ENCODE data around the gene EIF4A3.

The EIF4A3 gene

DNA sequence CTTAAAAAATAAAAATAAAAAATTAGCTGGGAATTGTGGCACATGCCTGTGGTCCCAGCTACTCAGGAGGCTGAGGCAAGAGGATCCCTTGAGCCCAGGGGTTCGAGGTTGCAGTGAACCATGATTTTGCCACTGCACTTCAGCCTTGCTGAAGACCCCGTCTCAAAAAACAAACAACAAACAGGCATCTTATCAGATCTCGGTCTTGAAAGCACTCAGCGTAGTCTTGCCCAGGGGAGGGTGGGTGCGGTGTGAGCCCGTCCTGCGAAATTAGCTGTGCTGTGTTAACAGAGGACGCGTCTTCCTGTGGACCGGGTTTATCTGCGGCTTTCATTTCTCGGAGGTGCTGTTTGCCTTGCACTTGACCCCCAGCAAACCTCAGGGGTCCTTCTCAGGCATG, 40.2 kb downstream of the EIF4A3 start:
- Histone ChIP-seq H2BK12ac (ENCODE audit: low read length) (no peak overlapping the region), H3K23ac (ENCODE audit: low read length) (no peak overlapping the region), H4K8ac (ENCODE audit: low read depth, low read length) (no peak overlapping the region), H3K79me2 (ENCODE audit: control insufficient read depth, insufficient read depth, low read length, poor library complexity) (peaks cover 4% of the 10 kb centered on the region), H3K18ac (ENCODE audit: low read length) (no peak overlapping the region), H3K4me2 (ENCODE audit: low read length) (no peak overlapping the region), H3K36me3 (ENCODE audit: control insufficient read depth in 1 of 2, insufficient read depth in 2 of 2, low read length in 2 of 2) (peaks cover 0 to 4% of the 10 kb centered on the region in 2 experiments), H2BK120ac (ENCODE audit: insufficient read depth, low read length, poor library complexity) (no peak overlapping the region), H2AFZ (ENCODE audit: insufficient read depth, low read length, poor library complexity) (no peak overlapping the region), H2BK5ac (ENCODE audit: low read depth, low read length, poor library complexity) (no peak overlapping the region), H3K4me1 (ENCODE audit: control insufficient read depth in 1 of 2, insufficient read depth in 2 of 2, low read length in 2 of 2) (peaks cover 22 to 29% of the 10 kb centered on the region in 2 experiments), H3K27me3 (ENCODE audit: insufficient read depth, low read length) (no peaks in the 10 kb centered on the region), H4K91ac (ENCODE audit: low read depth, low read length) (no peak overlapping the region), H3K27ac (ENCODE audit: low read depth, low read length) (no peak overlapping the region), H3K79me1 (ENCODE audit: low read length) (peaks cover 5% of the 10 kb centered on the region), H2AK5ac (ENCODE audit: low read length) (no peak overlapping the region), H3K4ac (ENCODE audit: low read depth, low read length) (no peak overlapping the region), H3K9me3 (ENCODE audit: insufficient read depth, low read depth, low read length) (peaks cover 2% of the 10 kb centered on the region), H3K9ac (ENCODE audit: low read length) (no peak overlapping the region), H3K14ac (ENCODE audit: low read length) (no peak overlapping the region), H3K4me3 (ENCODE audit: low read depth, low read length) (no peak overlapping the region), H4K12ac (ENCODE audit: low read depth, low read length) (no peak overlapping the region)
- WGBS (ENCODE audit: extremely low coverage, insufficient coverage, insufficient read length), result no CpG with 5 or more reads among the region's 12 CpGs
- DNase-seq, result no peak

- Histone ChIP-seq H2BK12ac (ENCODE audit: low read length) (no peak overlapping the region), H2BK120ac (ENCODE audit: insufficient read depth, low read length, poor library complexity) (no peak overlapping the region)
Observed at GRCh38 chr17:80106176-80106575, 40.8 kb downstream of the EIF4A3 start.

GRCh38 chr17:80105762-80106161, 41.2 kb downstream of the EIF4A3 start:
- Histone ChIP-seq H2AFZ (ENCODE audit: insufficient read depth, low read length, poor library complexity) (no peak overlapping the region), H4K8ac (ENCODE audit: low read depth, low read length) (no peak overlapping the region), H3K4me1 (ENCODE audit: control insufficient read depth in 1 of 2, insufficient read depth in 2 of 2, low read length in 2 of 2) (peaks cover 12 to 21% of the 10 kb centered on the region in 2 experiments), H3K36me3 (ENCODE audit: control insufficient read depth in 1 of 2, insufficient read depth in 2 of 2, low read length in 2 of 2) (peaks cover 0 to 4% of the 10 kb centered on the region in 2 experiments), H2BK120ac (ENCODE audit: insufficient read depth, low read length, poor library complexity) (no peak overlapping the region), H3K4ac (ENCODE audit: low read depth, low read length) (no peak overlapping the region), H3K27ac (ENCODE audit: low read depth, low read length) (no peak overlapping the region), H4K12ac (ENCODE audit: low read depth, low read length) (no peak overlapping the region), H3K9me3 (ENCODE audit: insufficient read depth, low read depth, low read length) (peaks cover 3% of the 10 kb centered on the region), H3K18ac (ENCODE audit: low read length) (no peak overlapping the region), H3K4me2 (ENCODE audit: low read length) (no peak overlapping the region), H3K79me2 (ENCODE audit: control insufficient read depth, insufficient read depth, low read length, poor library complexity) (peaks cover 11% of the 10 kb centered on the region), H3K4me3 (ENCODE audit: low read depth, low read length) (no peak overlapping the region), H3K23ac (ENCODE audit: low read length) (no peak overlapping the region), H2AK5ac (ENCODE audit: low read length) (no peak overlapping the region), H3K14ac (ENCODE audit: low read length) (no peak overlapping the region), H2BK12ac (ENCODE audit: low read length) (no peak overlapping the region), H3K9ac (ENCODE audit: low read length) (no peak overlapping the region), H3K27me3 (ENCODE audit: insufficient read depth, low read length) (no peaks in the 10 kb centered on the region), H3K79me1 (ENCODE audit: low read length) (peaks cover 8% of the 10 kb centered on the region), H2BK5ac (ENCODE audit: low read depth, low read length, poor library complexity) (no peak overlapping the region), H4K91ac (ENCODE audit: low read depth, low read length) (no peak overlapping the region)
- no peak for DNase-seq
- WGBS (ENCODE audit: extremely low coverage, insufficient coverage, insufficient read length), result no CpG with 5 or more reads among the region's 29 CpGs

More at GRCh38 chr17:80106176-80106575, 40.8 kb downstream of the EIF4A3 start:
- Histone ChIP-seq H3K4me3 (ENCODE audit: low read depth, low read length) (no peak overlapping the region), H4K12ac (ENCODE audit: low read depth, low read length) (no peak overlapping the region), H3K79me2 (ENCODE audit: control insufficient read depth, insufficient read depth, low read length, poor library complexity) (peaks cover 8% of the 10 kb centered on the region), H2BK5ac (ENCODE audit: low read depth, low read length, poor library complexity) (no peak overlapping the region), H3K18ac (ENCODE audit: low read length) (no peak overlapping the region), H3K23ac (ENCODE audit: low read length) (no peak overlapping the region), H4K8ac (ENCODE audit: low read depth, low read length) (no peak overlapping the region), H3K14ac (ENCODE audit: low read length) (no peak overlapping the region), H2AK5ac (ENCODE audit: low read length) (no peak overlapping the region), H3K4me1 (ENCODE audit: control insufficient read depth in 1 of 2, insufficient read depth in 2 of 2, low read length in 2 of 2) (peaks cover 16 to 23% of the 10 kb centered on the region in 2 experiments), H3K4me2 (ENCODE audit: low read length) (no peak overlapping the region), H2AFZ (ENCODE audit: insufficient read depth, low read length, poor library complexity) (no peak overlapping the region), H3K27me3 (ENCODE audit: insufficient read depth, low read length) (no peaks in the 10 kb centered on the region), H3K36me3 (ENCODE audit: control insufficient read depth in 1 of 2, insufficient read depth in 2 of 2, low read length in 2 of 2) (peaks cover 0 to 4% of the 10 kb centered on the region in 2 experiments), H4K91ac (ENCODE audit: low read depth, low read length) (no peak overlapping the region), H3K79me1 (ENCODE audit: low read length) (peaks cover 6% of the 10 kb centered on the region), H3K27ac (ENCODE audit: low read depth, low read length) (no peak overlapping the region), H3K9ac (ENCODE audit: low read length) (no peak overlapping the region), H3K4ac (ENCODE audit: low read depth, low read length) (no peak overlapping the region), H3K9me3 (ENCODE audit: insufficient read depth, low read depth, low read length) (peaks cover 3% of the 10 kb centered on the region)
- no CpG with 5 or more reads among the region's 10 CpGs for WGBS (ENCODE audit: extremely low coverage, insufficient coverage, insufficient read length)
- DNase-seq, result no peak

- Histone ChIP-seq H4K91ac (ENCODE audit: low read depth, low read length) (no peak overlapping the region), H2AFZ (ENCODE audit: insufficient read depth, low read length, poor library complexity) (no peak overlapping the region), H4K12ac (ENCODE audit: low read depth, low read length) (no peak overlapping the region), H2BK5ac (ENCODE audit: low read depth, low read length, poor library complexity) (no peak overlapping the region), H2AK5ac (ENCODE audit: low read length) (no peak overlapping the region), H3K79me2 (ENCODE audit: control insufficient read depth, insufficient read depth, low read length, poor library complexity) (peaks cover 11% of the 10 kb centered on the region), H3K9ac (ENCODE audit: low read length) (no peak overlapping the region), H3K27ac (ENCODE audit: low read depth, low read length) (no peak overlapping the region), H2BK120ac (ENCODE audit: insufficient read depth, low read length, poor library complexity) (no peak overlapping the region), H3K23ac (ENCODE audit: low read length) (no peak overlapping the region), H3K4ac (ENCODE audit: low read depth, low read length) (no peak overlapping the region), H2BK12ac (ENCODE audit: low read length) (no peak overlapping the region), H3K4me3 (ENCODE audit: low read depth, low read length) (no peak overlapping the region), H3K4me1 (ENCODE audit: control insufficient read depth in 1 of 2, insufficient read depth in 2 of 2, low read length in 2 of 2) (peaks cover 12 to 21% of the 10 kb centered on the region in 2 experiments), H3K18ac (ENCODE audit: low read length) (no peak overlapping the region), H3K36me3 (ENCODE audit: control insufficient read depth in 1 of 2, insufficient read depth in 2 of 2, low read length in 2 of 2) (peaks cover 0 to 4% of the 10 kb centered on the region in 2 experiments), H3K4me2 (ENCODE audit: low read length) (no peak overlapping the region), H3K79me1 (ENCODE audit: low read length) (peaks cover 8% of the 10 kb centered on the region), H4K8ac (ENCODE audit: low read depth, low read length) (no peak overlapping the region), H3K27me3 (ENCODE audit: insufficient read depth, low read length) (no peaks in the 10 kb centered on the region), H3K9me3 (ENCODE audit: insufficient read depth, low read depth, low read length) (peaks cover 3% of the 10 kb centered on the region), H3K14ac (ENCODE audit: low read length) (no peak overlapping the region)
- no peak for DNase-seq
- WGBS (ENCODE audit: extremely low coverage, insufficient coverage, insufficient read length), result no CpG with 5 or more reads among the region's 18 CpGs
Observed at GRCh38 chr17:80104956-80105375, 42.0 kb downstream of the EIF4A3 start.

All from trophoblast cell (in vitro differentiated cells and primary cell).